GM23338 (cell line): ENCODE results near the gene DMD. TPM values are rescaled to one million over a fixed set of nuclear protein-coding genes. Genes with fewer than 3 reads are reported as not detected.

Experiments used
- ATAC-seq: fragments of 200-7000 bp; cut with Tn5 transposase; 3 replicates; pipeline ENCODE4 v1.9.1; 2020
- DNase-seq: peaks from one replicate; pipeline ENCODE4 v3.0.0-alpha.2; 2015; ENCODE audit warnings: low spot score
- H2AFZ ChIP-seq: fragments of 200-600 bp; sonication (generic); 2 replicates; pipeline ENCODE4 v1.8.0; 2016; ENCODE audit warnings: antibody characterized with exemption, mild to moderate bottlenecking, moderate library complexity
- H3F3A ChIP-seq: fragments of 200-600 bp; sonication (generic); replicated peaks from 2 replicates; pipeline ENCODE4 v1.8.0; 2017; ENCODE audit warnings: antibody characterized with exemption, mixed run types, low read depth
- H3K27ac ChIP-seq: fragments of 200-600 bp; sonication (generic); 2 replicates; pipeline ENCODE4 v1.6.1; 2016; ENCODE audit warnings: low read depth
- H3K27me3 ChIP-seq: fragments of 200-600 bp; sonication (generic); 2 replicates; pipeline ENCODE4 v1.8.0; 2016; ENCODE audit warnings: mild to moderate bottlenecking, mixed run types, moderate library complexity; ENCODE audit not compliant: insufficient read depth
- H3K36me3 ChIP-seq: fragments of 200-600 bp; sonication (generic); 2 replicates; pipeline ENCODE4 v1.8.0; 2016; ENCODE audit warnings: mild to moderate bottlenecking; ENCODE audit not compliant: insufficient read depth
- H3K4me1 ChIP-seq: fragments of 200-600 bp; sonication (generic); 2 replicates; pipeline ENCODE4 v1.8.0; 2016; ENCODE audit warnings: mild to moderate bottlenecking, moderate library complexity; ENCODE audit not compliant: insufficient read depth
- H3K4me2 ChIP-seq: fragments of 200-600 bp; sonication (generic); 2 replicates; pipeline ENCODE4 v1.7.1; 2017; ENCODE audit warnings: mixed run types
- H3K4me3 ChIP-seq: fragments of 200-600 bp; sonication (generic); 2 replicates; pipeline ENCODE4 v1.6.1; 2016; ENCODE audit warnings: mixed run types
- H3K79me2 ChIP-seq: fragments of 200-600 bp; sonication (generic); replicated peaks from 2 replicates; pipeline ENCODE4 v1.8.0; 2017; ENCODE audit warnings: mild to moderate bottlenecking; ENCODE audit not compliant: insufficient read depth
- H3K9me2 ChIP-seq: fragments of 200-600 bp; sonication (generic); 2 replicates; pipeline ENCODE4 v1.8.0; 2017; ENCODE audit not compliant: insufficient read depth
- H4K20me1 ChIP-seq: fragments of 200-600 bp; sonication (generic); replicated peaks from 2 replicates; pipeline ENCODE4 v1.8.0; 2017; ENCODE audit warnings: mild to moderate bottlenecking; ENCODE audit not compliant: insufficient read depth
- H3K27ac Mint-ChIP-seq: 2 replicates; pipeline ENCODE4 v1.8.0; 2020; ENCODE audit warnings: inconsistent platforms, mild to moderate bottlenecking, moderate library complexity, mixed read lengths
- H3K27me3 Mint-ChIP-seq: 3 replicates; pipeline ENCODE4 v1.8.0; 2022; ENCODE audit warnings: low read depth, mild to moderate bottlenecking, moderate library complexity, mixed read lengths, inconsistent platforms; ENCODE audit not compliant: insufficient read depth, poor library complexity
- H3K36me3 Mint-ChIP-seq: 3 replicates; pipeline ENCODE4 v1.8.0; 2021; ENCODE audit warnings: low read depth, mild to moderate bottlenecking, inconsistent platforms, moderate library complexity, mixed read lengths
- H3K4me1 Mint-ChIP-seq: 3 replicates; pipeline ENCODE4 v1.8.0; 2020; ENCODE audit warnings: mild to moderate bottlenecking, inconsistent platforms, mixed read lengths
- H3K4me3 Mint-ChIP-seq: 3 replicates; pipeline ENCODE4 v1.8.0; 2021; ENCODE audit warnings: moderate library complexity, mild to moderate bottlenecking, inconsistent platforms, mixed read lengths
- H3K9me3 Mint-ChIP-seq: 3 replicates; pipeline ENCODE4 v1.8.0; 2020; ENCODE audit warnings: moderate library complexity, mild to moderate bottlenecking, inconsistent platforms, mixed read lengths
- CREB1 ChIP-seq: fragments of 250-450 bp; sonication (Bioruptor Pico); IDR thresholded peaks from 2 replicates; pipeline ENCODE4 v1.5.0; 2020; ENCODE audit warnings: low read depth, mild to moderate bottlenecking, moderate library complexity
- EZH2 ChIP-seq: fragments of 200-600 bp; sonication (generic); IDR thresholded peaks from one replicate; pipeline ENCODE4 v1.8.0; 2017; ENCODE audit warnings: antibody characterized with exemption, mild to moderate bottlenecking, low read depth; ENCODE audit not compliant: unreplicated experiment
- EZH2phosphoT487 ChIP-seq: fragments of 200-600 bp; sonication (generic); IDR thresholded peaks from one replicate; pipeline ENCODE4 v1.8.1; 2018; ENCODE audit warnings: antibody characterized with exemption; ENCODE audit not compliant: unreplicated experiment
- JUNB ChIP-seq: IDR thresholded peaks from one replicate; pipeline ENCODE4 v1.6.1; 2016; ENCODE audit warnings: antibody characterized with exemption; ENCODE audit not compliant: unreplicated experiment
- NANOG ChIP-seq: IDR thresholded peaks from 2 replicates; pipeline ENCODE4 v1.6.1; 2016; ENCODE audit warnings: antibody characterized with exemption, borderline replicate concordance
- POLR2AphosphoS5 ChIP-seq: IDR thresholded peaks from 2 replicates; pipeline ENCODE4 v1.6.1; 2016; ENCODE audit warnings: antibody characterized with exemption, low read depth
- STAT1 ChIP-seq: IDR thresholded peaks from one replicate; pipeline ENCODE4 v1.6.1; 2016; ENCODE audit warnings: antibody characterized with exemption; ENCODE audit not compliant: unreplicated experiment
- ZNF114 ChIP-seq: fragments of 250-450 bp; sonication (Bioruptor Pico); IDR thresholded peaks from 2 replicates; pipeline ENCODE4 v1.5.0; 2020; ENCODE audit warnings: mild to moderate bottlenecking, moderate library complexity
- ZNF331 ChIP-seq: fragments of 250-450 bp; sonication (Bioruptor Pico); IDR thresholded peaks from 2 replicates; pipeline ENCODE4 v1.5.0; 2020; ENCODE audit warnings: low read depth, mild to moderate bottlenecking, moderate library complexity
- polyA plus RNA-seq: library from polyadenylated mRNA; unstranded; fragments of >200 nt; fragmentation: Nextera tagmentation; extraction: Ambion mirVana; gene quantifications from 2 replicates; pipeline ENCODE4 v1.2.1, GENCODE V29; 2016
- total RNA-seq: library from RNA; depleted of rRNA; stranded (reverse); fragments of >200 nt; shearing (Covaris generic); gene quantifications from 2 replicates; pipeline ENCODE4 v1.2.3, GENCODE V29; 2014
- TF ChIP-seq, protein P1 (sequence below): IDR thresholded peaks from 2 replicates; pipeline ENCODE4 v1.6.1; 2016; ENCODE audit warnings: antibody characterized with exemption
- TF ChIP-seq, protein P2 (sequence below): fragments of 250-450 bp; sonication (Bioruptor Pico); IDR thresholded peaks from 2 replicates; pipeline ENCODE4 v1.5.0; 2020; ENCODE audit warnings: mild to moderate bottlenecking, moderate library complexity
- TF ChIP-seq, protein P3 (sequence below): IDR thresholded peaks from one replicate; pipeline ENCODE4 v1.6.1; 2018; ENCODE audit warnings: antibody characterized with exemption; ENCODE audit not compliant: unreplicated experiment

The DMD gene
- total and polyA plus RNA-seq, 2 experiments from 2014 or later, result 4.5 to 7.6 TPM

DNA sequence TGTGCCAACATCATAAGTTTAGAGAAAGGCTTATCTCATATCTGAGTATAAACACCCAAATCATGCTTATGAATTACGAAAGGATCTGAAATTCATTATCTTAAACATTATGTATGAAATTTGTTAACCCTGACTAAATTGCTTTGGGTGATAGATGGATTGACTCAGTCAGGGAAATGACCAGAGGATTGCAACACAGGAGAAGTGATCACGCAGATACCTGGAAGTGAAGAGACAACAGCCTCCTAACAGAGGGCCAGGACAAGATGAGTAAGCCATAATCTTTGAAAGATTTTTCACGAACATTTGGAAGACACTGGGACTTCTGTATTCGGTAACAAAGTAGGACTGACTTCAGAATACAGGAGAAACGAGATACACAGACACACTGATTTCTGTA is 363.4 kb downstream of the DMD start:
- no peaks in the 10 kb centered on the region for H3K9me2 ChIP-seq
- no peaks in the 10 kb centered on the region for H4K20me1 ChIP-seq
- no peaks in the 10 kb centered on the region for H3K36me3 ChIP-seq
- no peak overlapping the region for H3K27ac ChIP-seq
- no peaks in the 10 kb centered on the region for H3K9me3 Mint-ChIP-seq
- no peak overlapping the region for H2AFZ ChIP-seq
- ATAC-seq, result no peak
- no peaks in the 10 kb centered on the region for H3K36me3 Mint-ChIP-seq
- DNase-seq, result no peak
- no peaks in the 10 kb centered on the region for H3K27me3 ChIP-seq
- TF ChIP-seq STAT1 (no peak), CREB1 (no peak), ZNF114 (CRISPR knock-in tag) (no peak), POLR2AphosphoS5 (no peak), EZH2 (no peak), NANOG (no peak), JUNB (no peak), ZNF331 (CRISPR knock-in tag) (no peak), EZH2phosphoT487 (no peak)
- TF ChIP-seq, protein P1, sequence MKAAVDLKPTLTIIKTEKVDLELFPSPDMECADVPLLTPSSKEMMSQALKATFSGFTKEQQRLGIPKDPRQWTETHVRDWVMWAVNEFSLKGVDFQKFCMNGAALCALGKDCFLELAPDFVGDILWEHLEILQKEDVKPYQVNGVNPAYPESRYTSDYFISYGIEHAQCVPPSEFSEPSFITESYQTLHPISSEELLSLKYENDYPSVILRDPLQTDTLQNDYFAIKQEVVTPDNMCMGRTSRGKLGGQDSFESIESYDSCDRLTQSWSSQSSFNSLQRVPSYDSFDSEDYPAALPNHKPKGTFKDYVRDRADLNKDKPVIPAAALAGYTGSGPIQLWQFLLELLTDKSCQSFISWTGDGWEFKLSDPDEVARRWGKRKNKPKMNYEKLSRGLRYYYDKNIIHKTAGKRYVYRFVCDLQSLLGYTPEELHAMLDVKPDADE, result no peak
- TF ChIP-seq, protein P2, sequence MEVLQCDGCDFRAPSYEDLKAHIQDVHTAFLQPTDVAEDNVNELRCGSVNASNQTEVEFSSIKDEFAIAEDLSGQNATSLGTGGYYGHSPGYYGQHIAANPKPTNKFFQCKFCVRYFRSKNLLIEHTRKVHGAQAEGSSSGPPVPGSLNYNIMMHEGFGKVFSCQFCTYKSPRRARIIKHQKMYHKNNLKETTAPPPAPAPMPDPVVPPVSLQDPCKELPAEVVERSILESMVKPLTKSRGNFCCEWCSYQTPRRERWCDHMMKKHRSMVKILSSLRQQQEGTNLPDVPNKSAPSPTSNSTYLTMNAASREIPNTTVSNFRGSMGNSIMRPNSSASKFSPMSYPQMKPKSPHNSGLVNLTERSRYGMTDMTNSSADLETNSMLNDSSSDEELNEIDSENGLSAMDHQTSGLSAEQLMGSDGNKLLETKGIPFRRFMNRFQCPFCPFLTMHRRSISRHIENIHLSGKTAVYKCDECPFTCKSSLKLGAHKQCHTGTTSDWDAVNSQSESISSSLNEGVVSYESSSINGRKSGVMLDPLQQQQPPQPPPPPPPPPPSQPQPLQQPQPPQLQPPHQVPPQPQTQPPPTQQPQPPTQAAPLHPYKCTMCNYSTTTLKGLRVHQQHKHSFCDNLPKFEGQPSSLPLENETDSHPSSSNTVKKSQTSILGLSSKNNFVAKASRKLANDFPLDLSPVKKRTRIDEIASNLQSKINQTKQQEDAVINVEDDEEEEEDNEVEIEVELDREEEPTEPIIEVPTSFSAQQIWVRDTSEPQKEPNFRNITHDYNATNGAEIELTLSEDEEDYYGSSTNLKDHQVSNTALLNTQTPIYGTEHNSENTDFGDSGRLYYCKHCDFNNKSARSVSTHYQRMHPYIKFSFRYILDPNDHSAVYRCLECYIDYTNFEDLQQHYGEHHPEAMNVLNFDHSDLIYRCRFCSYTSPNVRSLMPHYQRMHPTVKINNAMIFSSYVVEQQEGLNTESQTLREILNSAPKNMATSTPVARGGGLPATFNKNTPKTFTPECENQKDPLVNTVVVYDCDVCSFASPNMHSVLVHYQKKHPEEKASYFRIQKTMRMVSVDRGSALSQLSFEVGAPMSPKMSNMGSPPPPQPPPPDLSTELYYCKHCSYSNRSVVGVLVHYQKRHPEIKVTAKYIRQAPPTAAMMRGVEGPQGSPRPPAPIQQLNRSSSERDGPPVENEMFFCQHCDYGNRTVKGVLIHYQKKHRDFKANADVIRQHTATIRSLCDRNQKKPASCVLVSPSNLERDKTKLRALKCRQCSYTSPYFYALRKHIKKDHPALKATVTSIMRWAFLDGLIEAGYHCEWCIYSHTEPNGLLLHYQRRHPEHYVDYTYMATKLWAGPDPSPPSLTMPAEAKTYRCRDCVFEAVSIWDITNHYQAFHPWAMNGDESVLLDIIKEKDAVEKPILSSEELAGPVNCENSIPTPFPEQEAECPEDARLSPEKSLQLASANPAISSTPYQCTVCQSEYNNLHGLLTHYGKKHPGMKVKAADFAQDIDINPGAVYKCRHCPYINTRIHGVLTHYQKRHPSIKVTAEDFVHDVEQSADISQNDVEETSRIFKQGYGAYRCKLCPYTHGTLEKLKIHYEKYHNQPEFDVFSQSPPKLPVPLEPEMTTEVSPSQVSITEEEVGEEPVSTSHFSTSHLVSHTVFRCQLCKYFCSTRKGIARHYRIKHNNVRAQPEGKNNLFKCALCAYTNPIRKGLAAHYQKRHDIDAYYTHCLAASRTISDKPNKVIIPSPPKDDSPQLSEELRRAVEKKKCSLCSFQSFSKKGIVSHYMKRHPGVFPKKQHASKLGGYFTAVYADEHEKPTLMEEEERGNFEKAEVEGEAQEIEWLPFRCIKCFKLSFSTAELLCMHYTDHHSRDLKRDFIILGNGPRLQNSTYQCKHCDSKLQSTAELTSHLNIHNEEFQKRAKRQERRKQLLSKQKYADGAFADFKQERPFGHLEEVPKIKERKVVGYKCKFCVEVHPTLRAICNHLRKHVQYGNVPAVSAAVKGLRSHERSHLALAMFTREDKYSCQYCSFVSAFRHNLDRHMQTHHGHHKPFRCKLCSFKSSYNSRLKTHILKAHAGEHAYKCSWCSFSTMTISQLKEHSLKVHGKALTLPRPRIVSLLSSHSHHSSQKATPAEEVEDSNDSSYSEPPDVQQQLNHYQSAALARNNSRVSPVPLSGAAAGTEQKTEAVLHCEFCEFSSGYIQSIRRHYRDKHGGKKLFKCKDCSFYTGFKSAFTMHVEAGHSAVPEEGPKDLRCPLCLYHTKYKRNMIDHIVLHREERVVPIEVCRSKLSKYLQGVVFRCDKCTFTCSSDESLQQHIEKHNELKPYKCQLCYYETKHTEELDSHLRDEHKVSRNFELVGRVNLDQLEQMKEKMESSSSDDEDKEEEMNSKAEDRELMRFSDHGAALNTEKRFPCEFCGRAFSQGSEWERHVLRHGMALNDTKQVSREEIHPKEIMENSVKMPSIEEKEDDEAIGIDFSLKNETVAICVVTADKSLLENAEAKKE (CRISPR knock-in tag), result no peak
- TF ChIP-seq, protein P3, sequence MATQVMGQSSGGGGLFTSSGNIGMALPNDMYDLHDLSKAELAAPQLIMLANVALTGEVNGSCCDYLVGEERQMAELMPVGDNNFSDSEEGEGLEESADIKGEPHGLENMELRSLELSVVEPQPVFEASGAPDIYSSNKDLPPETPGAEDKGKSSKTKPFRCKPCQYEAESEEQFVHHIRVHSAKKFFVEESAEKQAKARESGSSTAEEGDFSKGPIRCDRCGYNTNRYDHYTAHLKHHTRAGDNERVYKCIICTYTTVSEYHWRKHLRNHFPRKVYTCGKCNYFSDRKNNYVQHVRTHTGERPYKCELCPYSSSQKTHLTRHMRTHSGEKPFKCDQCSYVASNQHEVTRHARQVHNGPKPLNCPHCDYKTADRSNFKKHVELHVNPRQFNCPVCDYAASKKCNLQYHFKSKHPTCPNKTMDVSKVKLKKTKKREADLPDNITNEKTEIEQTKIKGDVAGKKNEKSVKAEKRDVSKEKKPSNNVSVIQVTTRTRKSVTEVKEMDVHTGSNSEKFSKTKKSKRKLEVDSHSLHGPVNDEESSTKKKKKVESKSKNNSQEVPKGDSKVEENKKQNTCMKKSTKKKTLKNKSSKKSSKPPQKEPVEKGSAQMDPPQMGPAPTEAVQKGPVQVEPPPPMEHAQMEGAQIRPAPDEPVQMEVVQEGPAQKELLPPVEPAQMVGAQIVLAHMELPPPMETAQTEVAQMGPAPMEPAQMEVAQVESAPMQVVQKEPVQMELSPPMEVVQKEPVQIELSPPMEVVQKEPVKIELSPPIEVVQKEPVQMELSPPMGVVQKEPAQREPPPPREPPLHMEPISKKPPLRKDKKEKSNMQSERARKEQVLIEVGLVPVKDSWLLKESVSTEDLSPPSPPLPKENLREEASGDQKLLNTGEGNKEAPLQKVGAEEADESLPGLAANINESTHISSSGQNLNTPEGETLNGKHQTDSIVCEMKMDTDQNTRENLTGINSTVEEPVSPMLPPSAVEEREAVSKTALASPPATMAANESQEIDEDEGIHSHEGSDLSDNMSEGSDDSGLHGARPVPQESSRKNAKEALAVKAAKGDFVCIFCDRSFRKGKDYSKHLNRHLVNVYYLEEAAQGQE, result no peak
- H3K4me1 Mint-ChIP-seq, result peaks cover 6% of the 10 kb centered on the region; the same call in 2 of the 3 replicates
- no peaks in the 10 kb centered on the region for H3K4me1 ChIP-seq
- H3K4me2 ChIP-seq, result no peak overlapping the region
- no peak overlapping the region for H3K4me3 Mint-ChIP-seq
- H3K27me3 Mint-ChIP-seq, result no peaks in the 10 kb centered on the region
- no peaks in the 10 kb centered on the region for H3F3A ChIP-seq
- H3K79me2 ChIP-seq, result no peaks in the 10 kb centered on the region
- no peak overlapping the region for H3K27ac Mint-ChIP-seq
- H3K4me3 ChIP-seq, result no peak overlapping the region
